Measurements from ENCODE around the gene TMEM134. TPM values are rescaled to one million over a fixed set of nuclear protein-coding genes. Genes with fewer than 3 reads are reported as not detected.
A peak's percentile ranks its signal among the peaks of the same experiment; 100 is the strongest.

Gene TMEM134
- total and polyA plus RNA-seq, 7 donors: 54.6 to 137 (median 96.1) TPM

DNA sequence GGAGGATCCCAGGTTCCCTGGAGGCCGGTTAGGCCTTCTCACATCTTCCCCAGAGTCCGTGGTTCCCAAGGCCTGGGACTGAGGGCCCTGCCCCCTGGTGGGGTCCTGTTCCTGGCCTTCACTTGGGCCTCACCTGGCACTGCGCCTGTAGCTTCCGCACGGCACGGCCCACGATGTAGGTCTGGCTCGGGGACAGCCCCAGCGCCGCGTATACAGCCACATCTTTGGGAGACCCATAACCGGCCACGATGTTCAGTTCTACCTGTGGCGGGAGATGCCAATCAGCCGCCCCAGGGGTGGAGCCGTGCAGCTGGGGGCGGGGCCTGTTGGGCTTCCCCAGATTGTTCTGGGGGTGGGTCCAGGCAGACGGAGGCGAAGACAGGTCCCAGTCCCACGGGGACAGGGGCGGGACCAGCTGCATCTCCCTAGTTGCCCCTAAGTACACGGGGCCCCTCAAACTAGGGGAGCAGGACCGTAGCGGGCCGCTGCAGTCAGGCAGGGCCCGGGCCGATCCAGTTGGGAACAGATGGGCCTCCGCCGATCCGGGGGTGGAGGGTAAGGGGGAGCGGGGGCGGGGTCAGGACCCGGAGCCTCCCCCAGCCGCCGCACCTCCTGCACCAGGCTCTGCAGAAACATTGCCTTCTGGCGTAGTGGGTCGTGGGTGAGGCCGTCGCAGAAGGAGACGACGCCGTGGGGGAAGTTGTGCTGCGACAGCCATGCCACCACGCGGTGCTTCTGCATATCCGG is 23.9 kb upstream of the TMEM134 start:
- Histone ChIP-seq H3K4me3 (no peak overlapping the region), H3K36me3 (peaks cover 5 to 55% (median 13%) of the 10 kb centered on the region in 4 donors), H3K9me3 (no peaks in the 10 kb centered on the region), H3K4me1 (no peaks in the 10 kb centered on the region), H3K27me3 (no peaks in the 10 kb centered on the region), H3K27ac (no peak overlapping the region)
- 87 to 88% methylated on average over 46 of the region's 46 CpGs for WGBS, 2 donors
- TF ChIP-seq, protein P1, sequence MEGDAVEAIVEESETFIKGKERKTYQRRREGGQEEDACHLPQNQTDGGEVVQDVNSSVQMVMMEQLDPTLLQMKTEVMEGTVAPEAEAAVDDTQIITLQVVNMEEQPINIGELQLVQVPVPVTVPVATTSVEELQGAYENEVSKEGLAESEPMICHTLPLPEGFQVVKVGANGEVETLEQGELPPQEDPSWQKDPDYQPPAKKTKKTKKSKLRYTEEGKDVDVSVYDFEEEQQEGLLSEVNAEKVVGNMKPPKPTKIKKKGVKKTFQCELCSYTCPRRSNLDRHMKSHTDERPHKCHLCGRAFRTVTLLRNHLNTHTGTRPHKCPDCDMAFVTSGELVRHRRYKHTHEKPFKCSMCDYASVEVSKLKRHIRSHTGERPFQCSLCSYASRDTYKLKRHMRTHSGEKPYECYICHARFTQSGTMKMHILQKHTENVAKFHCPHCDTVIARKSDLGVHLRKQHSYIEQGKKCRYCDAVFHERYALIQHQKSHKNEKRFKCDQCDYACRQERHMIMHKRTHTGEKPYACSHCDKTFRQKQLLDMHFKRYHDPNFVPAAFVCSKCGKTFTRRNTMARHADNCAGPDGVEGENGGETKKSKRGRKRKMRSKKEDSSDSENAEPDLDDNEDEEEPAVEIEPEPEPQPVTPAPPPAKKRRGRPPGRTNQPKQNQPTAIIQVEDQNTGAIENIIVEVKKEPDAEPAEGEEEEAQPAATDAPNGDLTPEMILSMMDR (IDR thresholded peaks at IDR 0.05): no peak
- intact Hi-C loops (cut with DNase I): no loop called here
- peak; percentile 65 for DNase-seq

DNA sequence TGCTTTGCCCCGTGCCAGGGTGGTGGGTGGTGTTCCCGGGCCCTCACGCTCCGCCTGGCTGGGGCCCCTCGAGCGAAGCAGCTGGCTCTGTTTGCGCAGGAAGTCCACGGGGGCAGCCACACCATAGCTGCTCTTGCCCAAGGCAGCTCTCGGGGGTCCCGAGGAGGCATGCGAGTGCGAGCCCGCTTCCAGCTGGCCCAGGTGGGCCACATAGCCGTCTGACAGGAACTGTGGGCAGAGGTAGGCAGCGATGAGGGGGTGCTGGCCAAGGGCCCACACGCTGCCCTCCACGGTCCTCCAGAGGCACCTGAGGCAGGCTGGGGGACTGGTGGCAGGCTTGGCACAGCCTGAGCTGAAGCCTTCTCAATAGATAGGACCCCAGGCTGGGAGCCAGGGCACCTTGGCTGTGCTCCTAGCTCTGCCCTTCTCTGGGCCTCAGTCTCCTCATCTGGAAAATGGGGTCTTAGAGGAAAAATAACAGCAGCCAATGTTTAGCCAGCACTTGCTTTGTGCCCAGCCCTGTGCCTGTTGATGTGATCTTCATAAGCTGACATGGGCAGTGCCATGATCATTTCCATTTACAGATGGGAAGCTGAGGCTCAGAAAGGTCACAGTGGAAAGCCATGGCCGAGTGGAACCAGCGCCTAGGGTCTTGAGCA is 23.1 kb upstream of the TMEM134 start:
- H3K36me3 ChIP-seq: peaks cover 5 to 62% (median 13%) of the 10 kb centered on the region in 4 donors

DNA sequence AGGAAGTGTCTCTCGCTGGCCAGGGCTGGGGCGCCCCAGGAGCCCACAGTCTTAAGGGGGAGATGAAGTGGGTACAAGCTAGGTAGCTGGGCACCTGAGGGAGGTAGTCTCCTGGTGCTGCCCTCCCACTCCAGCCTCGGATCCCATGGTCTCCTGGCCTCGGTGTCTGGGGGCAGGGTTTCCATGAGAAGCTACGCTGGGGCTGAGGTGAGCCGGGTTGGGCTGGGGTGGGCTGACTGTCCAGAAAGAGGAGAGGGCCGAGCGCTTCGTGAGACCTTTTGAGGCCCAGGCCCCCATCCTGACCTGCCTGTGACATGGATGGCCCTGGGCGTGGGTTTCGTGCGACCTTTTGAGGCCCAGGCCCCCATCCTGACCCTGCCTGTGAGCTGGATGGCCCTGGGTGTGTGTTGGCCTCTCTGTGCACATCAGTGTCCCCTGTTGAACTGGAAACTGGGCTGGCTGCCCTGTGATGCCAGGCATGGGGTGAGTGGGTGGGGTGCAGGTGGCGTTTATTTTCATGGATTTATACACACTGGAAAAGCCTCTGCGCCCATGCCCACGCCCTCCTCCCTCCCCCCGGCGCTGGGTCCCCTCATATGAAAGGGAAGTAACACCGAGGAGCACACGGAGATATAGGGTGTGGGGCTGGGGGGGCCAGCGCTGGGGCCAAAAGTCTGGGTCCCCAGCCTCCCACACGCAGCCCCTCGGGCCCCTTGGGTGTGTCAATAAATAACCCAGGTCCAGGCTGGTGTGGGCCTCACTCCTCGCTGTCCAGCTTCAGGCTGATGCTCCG is 22.4 kb upstream of the TMEM134 start:
- intact Hi-C loops (cut with DNase I): no loop called here
- no peaks in the 10 kb centered on the region for H3K9me3 ChIP-seq
- peaks cover 5 to 67% (median 13%) of the 10 kb centered on the region in 4 donors for H3K36me3 ChIP-seq
- TF ChIP-seq, protein P1 (IDR thresholded peaks at IDR 0.05): no peak
- TF ChIP-seq EP300 (IDR thresholded peaks at IDR 0.05) (no peak), POLR2AphosphoS5 (IDR thresholded peaks at IDR 0.05) (no peak), POLR2A (IDR thresholded peaks at IDR 0.05) (no peak)
- no peaks in the 10 kb centered on the region for H3K27me3 ChIP-seq
- WGBS, 2 donors: 81 to 86% methylated on average over 24 of the region's 24 CpGs
- no peak overlapping the region for H3K4me3 ChIP-seq
- no peak for DNase-seq
- no peaks in the 10 kb centered on the region for H3K4me1 ChIP-seq
- peak overlapping the region in 1 of 4 donors; percentile 42 for H3K27ac ChIP-seq

More for the DNA sequence above, 23.1 kb upstream of the TMEM134 start:
- TF ChIP-seq POLR2AphosphoS5 (IDR thresholded peaks at IDR 0.05): no peak
- TF ChIP-seq, protein P1 (IDR thresholded peaks at IDR 0.05): no peak
- TF ChIP-seq POLR2A (IDR thresholded peaks at IDR 0.05): no peak
- no peak for TF ChIP-seq EP300 (IDR thresholded peaks at IDR 0.05)
- 89 to 91% methylated on average over 19 of the region's 19 CpGs for WGBS, 2 donors
- Histone ChIP-seq H3K4me1 (no peaks in the 10 kb centered on the region), H3K27me3 (no peaks in the 10 kb centered on the region), H3K9me3 (no peaks in the 10 kb centered on the region), H3K4me3 (no peak overlapping the region), H3K27ac (no peak overlapping the region)
- DNase-seq: no peak
- intact Hi-C loops (cut with DNase I): no loop called here

DNA sequence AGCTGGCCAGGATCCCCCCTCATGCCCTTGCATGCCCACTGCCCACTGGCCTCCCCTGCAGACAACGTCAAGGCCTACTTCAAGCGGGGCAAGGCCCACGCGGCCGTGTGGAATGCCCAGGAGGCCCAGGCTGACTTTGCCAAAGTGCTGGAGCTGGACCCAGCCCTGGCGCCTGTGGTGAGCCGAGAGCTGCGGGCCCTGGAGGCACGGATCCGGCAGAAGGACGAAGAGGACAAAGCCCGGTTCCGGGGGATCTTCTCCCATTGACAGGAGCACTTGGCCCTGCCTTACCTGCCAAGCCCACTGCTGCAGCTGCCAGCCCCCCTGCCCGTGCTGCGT is 21.6 kb upstream of the TMEM134 start:
- TF ChIP-seq EP300 (IDR thresholded peaks at IDR 0.05) (no peak), POLR2A (IDR thresholded peaks at IDR 0.05) (no peak), POLR2AphosphoS5 (IDR thresholded peaks at IDR 0.05) (no peak)
- TF ChIP-seq, protein P1 (IDR thresholded peaks at IDR 0.05): no peak
- Histone ChIP-seq H3K4me3 (no peak overlapping the region), H3K9me3 (no peaks in the 10 kb centered on the region), H3K27ac (peak overlapping the region in 1 of 4 donors; percentile 42), H3K27me3 (no peaks in the 10 kb centered on the region), H3K36me3 (peaks cover 5 to 67% (median 13%) of the 10 kb centered on the region in 4 donors), H3K4me1 (peaks cover 0 to 6% (median 0%) of the 10 kb centered on the region in 4 donors)
- 90 to 92% methylated on average over 15 of the region's 15 CpGs for WGBS, 2 donors
- intact Hi-C loops (cut with DNase I): no loop called here
- DNase-seq: no peak

Data from sigmoid colon (tissue), 7 donors.